HPDE6-E6E7 (cell line): ENCODE results near the gene FAHD2A.
"Not testable (repeated sequence)": the region's sequence is repeated elsewhere in the genome, so short reads cannot be mapped to it uniquely, and the experiment has no call there.

ENCODE experiments used
- DNase-seq: peaks from one replicate; pipeline ENCODE4 v3.0.0; 2011; ENCODE audit warnings: missing footprints; ENCODE audit errors: extremely low spot score

Gene FAHD2A

GRCh38 chr2:95376311-95377215 lies 25.9 kb upstream of the FAHD2A start:
- DNase-seq, result no peak

- no peak for DNase-seq
Measured at GRCh38 chr2:95377216-95378123, 25.0 kb upstream of the FAHD2A start.

- DNase-seq, result not testable (repeated sequence)
Measured at GRCh38 chr2:95378281-95378680, 24.2 kb upstream of the FAHD2A start.

- no peak for DNase-seq
Measured at GRCh38 chr2:95379371-95379831, 23.1 kb upstream of the FAHD2A start.

- DNase-seq, result no peak
Measured at GRCh38 chr2:95380280-95380679, 22.2 kb upstream of the FAHD2A start.

DNA sequence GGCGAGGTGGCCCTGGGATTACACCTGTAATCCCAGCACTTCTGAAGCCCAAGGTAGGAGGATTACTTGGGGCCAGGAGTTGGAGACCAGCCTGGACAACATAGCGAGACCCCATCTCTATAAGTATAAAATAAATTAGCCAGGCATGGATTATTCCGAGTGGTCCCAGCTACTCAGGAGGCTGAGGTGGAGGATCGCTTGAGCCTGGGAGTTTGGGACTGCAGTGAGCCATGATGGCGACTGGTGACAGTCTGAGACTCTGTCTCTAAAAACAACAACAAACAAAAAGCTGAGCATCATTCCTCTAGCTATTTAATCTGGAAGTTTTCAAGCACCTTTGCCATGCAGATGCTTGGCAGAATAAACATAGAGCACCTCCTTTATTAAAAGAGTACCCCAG lies 21.8 kb upstream of the FAHD2A start:
- no peak for DNase-seq

GRCh38 chr2:95381212-95382191 lies 21.0 kb upstream of the FAHD2A start:
- DNase-seq, result no peak

DNA sequence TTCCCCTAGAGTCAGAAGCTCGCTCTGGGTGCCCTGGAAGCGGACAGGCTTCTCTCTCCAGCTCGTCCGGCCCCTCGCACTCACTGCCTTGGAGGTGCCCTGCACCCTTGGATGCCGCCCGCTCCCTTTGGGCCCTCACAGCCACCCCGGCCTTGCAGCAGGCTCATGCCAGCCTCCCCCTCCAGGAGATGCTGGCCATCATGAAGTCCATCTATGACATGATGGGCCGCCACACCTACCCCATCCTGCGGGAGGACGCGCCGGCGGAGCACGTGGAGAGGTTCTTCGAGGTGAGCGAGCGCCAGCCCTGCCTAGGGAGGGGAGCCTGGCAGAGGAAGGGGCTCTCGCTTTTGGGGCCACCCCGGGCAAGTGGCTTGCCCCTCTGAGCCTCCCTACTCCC lies 20.3 kb upstream of the FAHD2A start:
- DNase-seq, result no peak

- no peak for DNase-seq
Measured at GRCh38 chr2:95382686-95383634, 19.5 kb upstream of the FAHD2A start.

- DNase-seq, result no peak
Measured at GRCh38 chr2:95383635-95384027, 18.9 kb upstream of the FAHD2A start.

- no peak for DNase-seq
Measured at GRCh38 chr2:95384854-95385569, 17.5 kb upstream of the FAHD2A start.

DNA sequence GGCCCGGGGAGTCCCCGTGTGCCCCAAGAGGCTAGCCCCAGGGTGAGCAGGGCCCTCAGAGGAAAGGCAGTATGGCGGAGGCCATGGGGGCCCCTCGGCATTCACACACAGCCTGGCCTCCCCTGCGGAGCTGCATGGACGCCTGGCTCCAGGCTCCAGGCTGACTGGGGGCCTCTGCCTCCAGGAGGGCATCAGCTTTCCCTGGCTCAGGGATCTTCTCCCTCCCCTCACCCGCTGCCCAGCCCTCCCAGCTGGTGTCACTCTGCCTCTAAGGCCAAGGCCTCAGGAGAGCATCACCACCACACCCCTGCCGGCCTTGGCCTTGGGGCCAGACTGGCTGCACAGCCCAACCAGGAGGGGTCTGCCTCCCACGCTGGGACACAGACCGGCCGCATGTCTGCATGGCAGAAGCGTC lies 16.9 kb upstream of the FAHD2A start:
- no peak for DNase-seq

DNA sequence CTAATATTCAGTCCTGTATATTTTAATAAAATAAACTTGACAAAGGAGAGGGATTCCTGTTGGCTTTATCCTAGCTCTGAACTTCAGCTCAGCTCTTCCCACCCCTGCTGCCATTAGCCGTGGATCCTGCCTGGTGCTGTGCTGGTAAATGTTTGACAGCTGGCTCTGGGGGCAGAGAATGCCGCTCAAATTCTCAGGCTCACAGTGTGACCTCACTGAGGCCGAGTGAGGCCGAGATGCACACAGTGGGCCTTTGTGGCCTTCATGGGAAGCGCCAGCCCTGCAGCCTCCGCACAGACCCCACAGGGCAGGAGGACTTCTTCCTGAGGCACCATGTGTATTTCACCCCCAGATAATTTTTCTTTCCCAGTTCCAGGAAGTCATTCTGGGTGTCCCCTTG lies 16.5 kb upstream of the FAHD2A start:
- no peak for DNase-seq

DNA sequence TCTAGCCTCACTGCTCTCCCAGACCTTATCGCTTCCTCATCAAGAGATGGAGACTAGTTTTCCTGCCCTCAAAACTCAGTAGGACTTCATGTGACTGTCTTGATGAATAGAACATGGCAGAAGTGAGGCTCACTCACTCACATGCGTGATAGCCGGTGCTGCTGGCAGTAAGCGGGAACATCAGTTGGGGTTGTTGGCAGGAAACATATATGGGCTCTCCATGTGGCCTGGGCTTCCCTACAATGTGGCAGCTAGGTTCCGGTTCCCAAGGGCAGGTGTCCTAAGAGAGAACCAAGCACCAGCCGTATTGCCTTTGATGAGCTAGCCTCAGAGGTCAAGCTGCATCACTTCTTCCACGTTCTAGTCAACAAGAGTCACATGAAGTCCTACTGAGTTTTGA lies 15.2 kb upstream of the FAHD2A start:
- DNase-seq, result no peak

- DNase-seq, result no peak
Measured at GRCh38 chr2:95388091-95388692, 14.3 kb upstream of the FAHD2A start.

DNA sequence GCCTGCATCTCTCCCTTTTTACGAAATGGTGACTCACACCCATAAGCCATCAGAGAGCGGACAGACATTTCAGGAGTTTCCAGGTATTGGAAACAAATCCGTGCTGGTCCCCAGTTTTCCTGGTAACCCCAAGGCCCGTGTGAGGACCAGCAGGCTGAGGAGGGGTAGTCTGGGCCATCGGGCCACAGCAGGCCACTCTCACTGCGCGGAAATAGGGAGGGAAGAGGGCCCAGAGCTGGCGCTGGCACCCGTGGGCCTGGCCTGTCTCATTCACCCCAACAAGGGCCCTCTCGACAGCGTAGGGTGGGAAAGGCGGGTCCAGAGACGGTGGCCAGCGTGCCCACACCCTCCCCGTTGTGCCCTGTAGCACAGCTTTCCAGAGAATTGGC lies 13.7 kb upstream of the FAHD2A start:
- DNase-seq, result no peak

- peak; percentile 60 for DNase-seq
Measured at GRCh38 chr2:95389245-95390119, 13.0 kb upstream of the FAHD2A start.

GRCh38 chr2:95390272-95390880 lies 12.1 kb upstream of the FAHD2A start:
- no peak for DNase-seq
